Activated naive CD8-positive, alpha-beta T cell treated with anti-CD3 and anti-CD28 coated beads, Interleukin-2, amount 10 ng/mL, durations not matched to agents 7 days and 5 days (primary cell): ENCODE measurements around the gene SPTBN1. TPM values are rescaled to one million over a fixed set of nuclear protein-coding genes. Genes with fewer than 3 reads are reported as not detected.

Source experiments
- ATAC-seq: fragments of 150-1000 bp; cut with Tn5 transposase; one replicate; pipeline ENCODE4 v1.10.0; 2021; ENCODE audit warnings: low read depth, moderate library complexity
- POLR2A ChIA-PET: fragments of 350-600 bp; sonication (Branson Sonifier 250); formaldehyde crosslinking; loops from one replicate; lab custom pipeline; 2021; ENCODE audit warnings: antibody characterized with exemption; lab: Charles Lee
- DNase-seq: peaks from one replicate; pipeline ENCODE4 v3.0.0; 2021
- H3K27ac Mint-ChIP-seq: one replicate; pipeline ENCODE4 v1.8.0; 2022; ENCODE audit warnings: mild to moderate bottlenecking, mixed read lengths
- H3K27me3 Mint-ChIP-seq: one replicate; pipeline ENCODE4 v1.8.0; 2022; ENCODE audit warnings: mild to moderate bottlenecking, moderate library complexity, mixed read lengths
- H3K36me3 Mint-ChIP-seq: one replicate; pipeline ENCODE4 v1.8.0; 2021; ENCODE audit warnings: mild to moderate bottlenecking, mixed read lengths
- H3K4me1 Mint-ChIP-seq: one replicate; pipeline ENCODE4 v1.8.0; 2021; ENCODE audit warnings: mixed read lengths
- H3K4me3 Mint-ChIP-seq: one replicate; pipeline ENCODE4 v1.8.0; 2022; ENCODE audit warnings: mild to moderate bottlenecking, moderate library complexity, mixed read lengths
- H3K9me3 Mint-ChIP-seq: one replicate; pipeline ENCODE4 v1.8.0; 2021; ENCODE audit warnings: mixed read lengths
- total RNA-seq, 2 experiments: library from RNA; stranded (reverse); gene quantifications; one replicate each; pipeline ENCODE4 v1.2.3, GENCODE V29; 2021

The SPTBN1 gene
- total RNA-seq, 2 experiments from 2014 or later: 120 to 127 TPM

GRCh38 chr2:54606393-54606958 is 150.3 kb downstream of the SPTBN1 start:
- peak overlapping the region; percentile 68 for H3K27ac Mint-ChIP-seq
- DNase-seq (no peak), ATAC-seq (peak; percentile 74)
- peaks cover 71% of the 10 kb centered on the region for H3K4me1 Mint-ChIP-seq
- H3K4me3 Mint-ChIP-seq: peak overlapping the region; percentile 34
- H3K9me3 Mint-ChIP-seq: peaks cover 3% of the 10 kb centered on the region
- H3K27me3 Mint-ChIP-seq: no peaks in the 10 kb centered on the region
- POLR2A ChIA-PET: interaction anchor here (1.2 to 6.9 kb wide), 2 partner anchors 9 to 47 kb away, joined by 4 to 33 read pairs; no protein-coding TSS in a partner anchor
- H3K36me3 Mint-ChIP-seq: peaks cover 17% of the 10 kb centered on the region

- DNase-seq (no peak), ATAC-seq (no peak)
- H3K36me3 Mint-ChIP-seq: peaks cover 25% of the 10 kb centered on the region
- H3K27ac Mint-ChIP-seq: peak overlapping the region; percentile 58
- H3K9me3 Mint-ChIP-seq: peaks cover 3% of the 10 kb centered on the region
- POLR2A ChIA-PET: interaction anchor here (6.9 kb wide), 1 partner anchor 49 kb away, joined by 33 read pairs; no protein-coding TSS in a partner anchor
- peaks cover 59% of the 10 kb centered on the region for H3K4me1 Mint-ChIP-seq
- no peaks in the 10 kb centered on the region for H3K27me3 Mint-ChIP-seq
- no peak overlapping the region for H3K4me3 Mint-ChIP-seq
Observed at GRCh38 chr2:54608224-54608623, 152.1 kb downstream of the SPTBN1 start.

- DNase-seq (no peak), ATAC-seq (no peak)
- H3K27me3 Mint-ChIP-seq: no peaks in the 10 kb centered on the region
- peaks cover 3% of the 10 kb centered on the region for H3K9me3 Mint-ChIP-seq
- H3K27ac Mint-ChIP-seq: no peak overlapping the region
- POLR2A ChIA-PET: interaction anchor here (6.9 kb wide), 1 partner anchor 50 kb away, joined by 33 read pairs; no protein-coding TSS in a partner anchor
- no peak overlapping the region for H3K4me3 Mint-ChIP-seq
- H3K4me1 Mint-ChIP-seq: peaks cover 52% of the 10 kb centered on the region
- H3K36me3 Mint-ChIP-seq: peaks cover 26% of the 10 kb centered on the region
Observed at GRCh38 chr2:54609241-54609640, 153.1 kb downstream of the SPTBN1 start.

GRCh38 chr2:54609647-54610046 is 153.5 kb downstream of the SPTBN1 start:
- Mint-ChIP-seq H3K9me3 (peaks cover 3% of the 10 kb centered on the region), H3K27ac (no peak overlapping the region), H3K4me1 (peaks cover 48% of the 10 kb centered on the region), H3K27me3 (no peaks in the 10 kb centered on the region), H3K4me3 (no peak overlapping the region), H3K36me3 (peaks cover 26% of the 10 kb centered on the region)
- POLR2A ChIA-PET: no interaction called here
- DNase-seq (no peak), ATAC-seq (no peak)

GRCh38 chr2:54610700-54611099 is 154.6 kb downstream of the SPTBN1 start:
- H3K4me1 Mint-ChIP-seq: peaks cover 38% of the 10 kb centered on the region
- DNase-seq (no peak), ATAC-seq (no peak)
- H3K36me3 Mint-ChIP-seq: peaks cover 26% of the 10 kb centered on the region
- no peak overlapping the region for H3K4me3 Mint-ChIP-seq
- H3K27me3 Mint-ChIP-seq: no peaks in the 10 kb centered on the region
- H3K27ac Mint-ChIP-seq: no peak overlapping the region
- POLR2A ChIA-PET: no interaction called here
- H3K9me3 Mint-ChIP-seq: peaks cover 3% of the 10 kb centered on the region

GRCh38 chr2:54611830-54612545 is 155.9 kb downstream of the SPTBN1 start:
- Mint-ChIP-seq H3K4me3 (no peak overlapping the region), H3K4me1 (peaks cover 25% of the 10 kb centered on the region), H3K27me3 (no peaks in the 10 kb centered on the region), H3K36me3 (peaks cover 30% of the 10 kb centered on the region), H3K9me3 (peaks cover 3% of the 10 kb centered on the region), H3K27ac (no peak overlapping the region)
- no peak for DNase-seq
- ATAC-seq: no peak
- POLR2A ChIA-PET: interaction anchor here (0.8 to 1.0 kb wide), 2 partner anchors 15 to 53 kb away, joined by 3 read pairs; no protein-coding TSS in a partner anchor

- Mint-ChIP-seq H3K9me3 (peaks cover under 1% of the 10 kb centered on the region), H3K27me3 (no peaks in the 10 kb centered on the region), H3K27ac (no peak overlapping the region), H3K36me3 (peaks cover 33% of the 10 kb centered on the region), H3K4me3 (no peak overlapping the region), H3K4me1 (peaks cover 23% of the 10 kb centered on the region)
- ATAC-seq (no peak), DNase-seq (no peak)
- POLR2A ChIA-PET: no interaction called here
Observed at GRCh38 chr2:54613386-54613785, 157.3 kb downstream of the SPTBN1 start.

- no peak for ATAC-seq
- POLR2A ChIA-PET: no interaction called here
- DNase-seq: no peak
- Mint-ChIP-seq H3K27me3 (no peaks in the 10 kb centered on the region), H3K27ac (no peak overlapping the region), H3K4me3 (no peak overlapping the region), H3K4me1 (peaks cover 25% of the 10 kb centered on the region), H3K36me3 (peaks cover 36% of the 10 kb centered on the region), H3K9me3 (no peaks in the 10 kb centered on the region)
Observed at GRCh38 chr2:54613794-54614257, 157.7 kb downstream of the SPTBN1 start.

- POLR2A ChIA-PET: interaction anchor here (0.6 kb wide), 1 partner anchor 53 kb away, joined by 3 read pairs; no protein-coding TSS in a partner anchor
- no peaks in the 10 kb centered on the region for H3K9me3 Mint-ChIP-seq
- no peaks in the 10 kb centered on the region for H3K27me3 Mint-ChIP-seq
- no peak overlapping the region for H3K27ac Mint-ChIP-seq
- peaks cover 19% of the 10 kb centered on the region for H3K4me1 Mint-ChIP-seq
- H3K36me3 Mint-ChIP-seq: peaks cover 36% of the 10 kb centered on the region
- DNase-seq: no peak
- ATAC-seq: no peak
- H3K4me3 Mint-ChIP-seq: no peak overlapping the region
Observed at GRCh38 chr2:54614819-54615218, 158.7 kb downstream of the SPTBN1 start.

GRCh38 chr2:54615832-54616534 is 159.9 kb downstream of the SPTBN1 start:
- Mint-ChIP-seq H3K27me3 (no peaks in the 10 kb centered on the region), H3K4me3 (no peak overlapping the region), H3K4me1 (peaks cover 15% of the 10 kb centered on the region), H3K36me3 (peaks cover 45% of the 10 kb centered on the region), H3K27ac (no peak overlapping the region), H3K9me3 (no peaks in the 10 kb centered on the region)
- POLR2A ChIA-PET: no interaction called here
- DNase-seq (no peak), ATAC-seq (no peak)

- ATAC-seq (no peak), DNase-seq (no peak)
- POLR2A ChIA-PET: no interaction called here
- H3K4me3 Mint-ChIP-seq: no peak overlapping the region
- H3K36me3 Mint-ChIP-seq: peaks cover 51% of the 10 kb centered on the region
- no peaks in the 10 kb centered on the region for H3K9me3 Mint-ChIP-seq
- H3K27ac Mint-ChIP-seq: no peak overlapping the region
- no peaks in the 10 kb centered on the region for H3K27me3 Mint-ChIP-seq
- peaks cover 12% of the 10 kb centered on the region for H3K4me1 Mint-ChIP-seq
Observed at GRCh38 chr2:54617409-54617808, 161.3 kb downstream of the SPTBN1 start.

GRCh38 chr2:54618646-54619565 is 162.8 kb downstream of the SPTBN1 start:
- POLR2A ChIA-PET: interaction anchor here (0.7 kb wide), 1 partner anchor 19 kb away, joined by 3 read pairs; no protein-coding TSS in a partner anchor
- no peak for DNase-seq
- peak overlapping the region; percentile 52 for H3K27ac Mint-ChIP-seq
- H3K27me3 Mint-ChIP-seq: no peaks in the 10 kb centered on the region
- no peaks in the 10 kb centered on the region for H3K9me3 Mint-ChIP-seq
- peaks cover 9% of the 10 kb centered on the region for H3K4me1 Mint-ChIP-seq
- H3K36me3 Mint-ChIP-seq: peaks cover 53% of the 10 kb centered on the region
- ATAC-seq: no peak
- H3K4me3 Mint-ChIP-seq: no peak overlapping the region
